ENCODE measurements around the gene RUFY4. TPM values are rescaled to one million over a fixed set of nuclear protein-coding genes. Genes with fewer than 3 reads are reported as not detected.

The RUFY4 gene
- total and polyA plus RNA-seq, 2 donors (not counting 1 experiment from before 2014, with no cell fraction given), result not detected

DNA sequence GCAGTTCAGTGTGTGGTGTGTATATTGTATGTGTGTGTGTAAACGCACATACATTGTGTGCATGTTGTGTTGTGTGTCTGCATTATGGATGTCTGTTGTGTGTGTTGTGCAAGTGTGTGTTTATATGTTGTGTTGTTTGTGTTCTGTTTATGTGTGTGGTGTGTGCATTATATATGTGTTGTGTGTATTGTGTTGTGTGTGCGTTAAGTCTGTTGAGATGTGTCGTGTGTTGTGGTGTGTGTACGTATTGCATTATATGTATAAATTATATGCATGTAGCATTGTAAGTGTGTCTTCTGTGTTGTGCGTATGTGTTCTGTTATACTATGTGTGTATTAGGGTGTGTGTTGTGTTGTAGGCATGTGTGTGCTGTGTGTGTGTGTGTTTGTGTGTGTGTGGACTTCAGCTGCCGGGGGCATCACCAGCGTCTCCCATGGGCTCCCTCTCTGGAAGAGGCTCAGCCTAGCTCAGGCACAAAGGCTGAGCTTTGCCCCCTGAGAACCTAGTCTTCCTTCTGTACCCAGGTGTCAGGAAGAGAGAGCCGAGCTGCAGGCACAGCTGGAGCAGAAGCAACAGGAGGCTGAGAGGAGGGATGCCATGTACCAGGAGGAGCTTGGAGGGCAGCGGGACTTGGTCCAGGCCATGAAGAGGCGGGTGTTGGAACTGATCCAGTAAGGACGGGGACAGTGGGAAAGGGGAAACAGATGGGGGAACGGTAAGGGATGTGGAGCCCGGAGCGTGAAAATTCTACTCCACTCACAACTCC, 13.7 kb downstream of the RUFY4 start:
- no peaks in the 10 kb centered on the region for H3K79me2 ChIP-seq (ENCODE audit: control insufficient read depth, insufficient read depth, low read length)
- H3K9me3 ChIP-seq (ENCODE audit: control insufficient read depth, insufficient read depth, low read depth, low read length), result no peaks in the 10 kb centered on the region
- no peak overlapping the region for H2AFZ ChIP-seq (ENCODE audit: low read length)
- H3K27me3 ChIP-seq (ENCODE audit: control insufficient read depth, insufficient read depth, low read length), result peaks cover 9% of the 10 kb centered on the region
- TF ChIP-seq CTCF (conservative IDR thresholded peaks at IDR 0.05 in 1 of 2, IDR thresholded peaks at IDR 0.05 in 1 of 2; ENCODE audit: low read depth in 1 of 2, low read length in 2 of 2) (no peak), EZH2 (IDR thresholded peaks at IDR 0.05; ENCODE audit: low read length, missing control alignments) (no peak)
- H3K4me1 ChIP-seq (ENCODE audit: control insufficient read depth, extremely low read depth, insufficient read depth, low read length), result no peaks in the 10 kb centered on the region
- DNase-seq (ENCODE audit: low read depth in 2 of 2), result no peak
- H3K27ac ChIP-seq (ENCODE audit: insufficient read depth, low read length), result no peak overlapping the region
- H4K20me1 ChIP-seq (ENCODE audit: control insufficient read depth, extremely low read depth, insufficient read depth, low read length), result no peaks in the 10 kb centered on the region
- no peak overlapping the region for H3K4me3 ChIP-seq (replicated peaks in 1 of 4; ENCODE audit: control extremely low read depth in 1 of 4, insufficient read depth in 1 of 4, low read depth in 3 of 4, low read length in 4 of 4)
- no peak overlapping the region for H3K4me2 ChIP-seq (ENCODE audit: extremely low read depth, insufficient read depth, low read length)
- H3K36me3 ChIP-seq (ENCODE audit: control insufficient read depth, insufficient read depth, low read length), result no peaks in the 10 kb centered on the region
- no peak overlapping the region for H3K9ac ChIP-seq (ENCODE audit: insufficient read depth, low read length)

GRCh38 chr2:218083352-218083676, 14.3 kb downstream of the RUFY4 start:
- H3K79me2 ChIP-seq (ENCODE audit: control insufficient read depth, insufficient read depth, low read length), result no peaks in the 10 kb centered on the region
- no peaks in the 10 kb centered on the region for H4K20me1 ChIP-seq (ENCODE audit: control insufficient read depth, extremely low read depth, insufficient read depth, low read length)
- H3K27me3 ChIP-seq (ENCODE audit: control insufficient read depth, insufficient read depth, low read length), result peaks cover 3% of the 10 kb centered on the region
- H3K4me1 ChIP-seq (ENCODE audit: control insufficient read depth, extremely low read depth, insufficient read depth, low read length), result no peaks in the 10 kb centered on the region
- H3K36me3 ChIP-seq (ENCODE audit: control insufficient read depth, insufficient read depth, low read length), result no peaks in the 10 kb centered on the region
- no peak overlapping the region for H3K4me3 ChIP-seq (replicated peaks in 1 of 4; ENCODE audit: control extremely low read depth in 1 of 4, insufficient read depth in 1 of 4, low read depth in 3 of 4, low read length in 4 of 4)
- no peak for DNase-seq (ENCODE audit: low read depth in 2 of 2)
- no peaks in the 10 kb centered on the region for H3K9me3 ChIP-seq (ENCODE audit: control insufficient read depth, insufficient read depth, low read depth, low read length)
- no peak overlapping the region for H2AFZ ChIP-seq (ENCODE audit: low read length)
- no peak overlapping the region for H3K9ac ChIP-seq (ENCODE audit: insufficient read depth, low read length)
- H3K4me2 ChIP-seq (ENCODE audit: extremely low read depth, insufficient read depth, low read length), result no peak overlapping the region
- TF ChIP-seq CTCF (conservative IDR thresholded peaks at IDR 0.05 in 1 of 2, IDR thresholded peaks at IDR 0.05 in 1 of 2; ENCODE audit: low read depth in 1 of 2, low read length in 2 of 2) (no peak), EZH2 (IDR thresholded peaks at IDR 0.05; ENCODE audit: low read length, missing control alignments) (no peak)
- H3K27ac ChIP-seq (ENCODE audit: insufficient read depth, low read length), result no peak overlapping the region

DNA sequence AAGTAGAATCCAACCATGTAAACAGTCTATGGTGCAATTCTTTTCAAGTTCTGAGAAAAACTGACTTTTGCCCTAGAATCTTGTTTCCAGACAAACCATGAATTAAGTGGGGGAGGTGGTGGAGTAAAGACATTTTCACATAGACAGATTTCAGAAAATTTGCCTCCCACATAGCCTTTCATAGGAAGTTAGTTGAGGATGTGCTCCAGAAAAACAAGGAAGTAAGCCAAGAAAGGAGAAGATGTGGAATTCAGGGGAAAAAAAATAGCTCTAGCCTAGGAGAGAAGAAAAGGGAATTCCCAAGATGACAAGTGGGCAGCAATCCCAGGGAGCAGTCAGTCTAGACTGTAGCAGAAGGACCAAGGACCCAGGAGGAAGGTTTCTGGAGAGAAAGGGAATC, 17.4 kb downstream of the RUFY4 start:
- H3K27me3 ChIP-seq (ENCODE audit: control insufficient read depth, insufficient read depth, low read length), result peaks cover 3% of the 10 kb centered on the region
- no peak overlapping the region for H3K4me3 ChIP-seq (replicated peaks in 1 of 4; ENCODE audit: control extremely low read depth in 1 of 4, insufficient read depth in 1 of 4, low read depth in 3 of 4, low read length in 4 of 4)
- no peaks in the 10 kb centered on the region for H3K4me1 ChIP-seq (ENCODE audit: control insufficient read depth, extremely low read depth, insufficient read depth, low read length)

More for the DNA sequence above, 17.4 kb downstream of the RUFY4 start:
- no peak for TF ChIP-seq EZH2 (IDR thresholded peaks at IDR 0.05; ENCODE audit: low read length, missing control alignments)
- no peak for TF ChIP-seq CTCF (conservative IDR thresholded peaks at IDR 0.05 in 1 of 2, IDR thresholded peaks at IDR 0.05 in 1 of 2; ENCODE audit: low read depth in 1 of 2, low read length in 2 of 2)
- DNase-seq (ENCODE audit: low read depth in 2 of 2), result no peak
- no peak overlapping the region for H2AFZ ChIP-seq (ENCODE audit: low read length)
- H3K79me2 ChIP-seq (ENCODE audit: control insufficient read depth, insufficient read depth, low read length), result no peaks in the 10 kb centered on the region
- no peak overlapping the region for H3K9ac ChIP-seq (ENCODE audit: insufficient read depth, low read length)
- no peaks in the 10 kb centered on the region for H3K9me3 ChIP-seq (ENCODE audit: control insufficient read depth, insufficient read depth, low read depth, low read length)
- H4K20me1 ChIP-seq (ENCODE audit: control insufficient read depth, extremely low read depth, insufficient read depth, low read length), result no peaks in the 10 kb centered on the region
- no peak overlapping the region for H3K4me2 ChIP-seq (ENCODE audit: extremely low read depth, insufficient read depth, low read length)
- H3K36me3 ChIP-seq (ENCODE audit: control insufficient read depth, insufficient read depth, low read length), result no peaks in the 10 kb centered on the region
- H3K27ac ChIP-seq (ENCODE audit: insufficient read depth, low read length), result no peak overlapping the region
